ENCODE measurements around the gene NOC2L. TPM values are rescaled to one million over a fixed set of nuclear protein-coding genes. Genes with fewer than 3 reads are reported as not detected.

The NOC2L gene
- total RNA-seq, result 100 to 1,000 TPM in 1 of 2 experiments, 10 to 100 TPM in 1; 68.9 to 103 TPM

DNA sequence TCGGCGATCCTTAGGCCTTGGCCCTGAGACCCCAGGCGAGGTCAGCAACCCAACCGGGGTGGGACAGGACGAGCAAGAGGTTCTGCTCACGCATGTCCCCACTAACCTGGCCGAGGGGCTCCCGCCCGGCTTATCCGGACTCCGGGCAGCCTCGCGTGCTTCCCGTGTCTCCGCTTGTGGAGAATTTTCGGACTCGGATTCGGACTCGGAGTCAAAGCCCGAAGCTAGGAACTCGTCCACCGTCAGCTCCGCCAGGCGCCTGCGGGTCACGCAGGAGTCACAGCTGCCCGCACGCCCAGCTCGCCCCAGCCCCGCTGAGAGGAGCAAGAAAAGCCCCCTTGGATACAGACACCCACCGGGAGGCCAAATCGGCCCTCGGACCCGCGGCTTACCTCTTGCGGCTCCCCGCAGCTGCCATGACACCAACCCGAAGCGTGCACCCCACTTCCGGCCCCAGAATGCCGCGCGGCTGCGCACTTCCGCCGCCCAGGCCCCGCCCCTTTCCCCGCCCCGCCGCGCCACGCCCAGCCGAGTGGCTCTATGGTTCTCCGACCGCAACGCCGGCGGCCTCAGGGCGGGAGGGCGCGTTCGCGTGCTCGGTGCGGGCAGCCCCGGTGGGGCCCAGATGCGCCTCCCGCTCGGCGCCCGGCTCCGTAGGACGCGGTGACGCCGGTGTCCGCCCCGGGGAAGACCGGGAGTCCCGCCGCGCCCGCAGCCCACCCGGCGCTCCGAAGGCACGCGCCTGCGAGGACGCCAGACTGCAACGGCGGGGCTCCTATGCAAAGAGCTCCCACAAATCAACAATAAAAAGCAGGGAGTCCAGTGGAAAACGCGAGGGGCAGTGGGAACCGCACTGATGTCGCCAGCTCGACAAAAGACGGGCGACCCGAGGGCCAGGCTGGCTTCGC is at the start of gene NOC2L:
TSS of gene NOC2L (minus strand) at position 434 of the 908 bp plus-strand sequence. CDS start at position 418, 16 bp downstream.
- H3K36me3 Mint-ChIP-seq, result peaks cover 12% of the 10 kb centered on the region
- ATAC-seq (peak; percentile 80), DNase-seq (peak; percentile 95)
- H3K27me3 Mint-ChIP-seq, result no peaks in the 10 kb centered on the region
- H3K27ac Mint-ChIP-seq, result peak within 1 kb of the TSS; percentile 67
- H3K9me3 Mint-ChIP-seq (ENCODE audit: low read depth), result no peaks in the 10 kb centered on the region
- CTCF ChIA-PET, result interaction anchor here (1.4 to 1.9 kb wide), 5 partner anchors 16 to 55 kb away, joined by 3 to 11 read pairs (median 6); no protein-coding TSS in a partner anchor
- H3K4me3 Mint-ChIP-seq, result peak within 1 kb of the TSS; percentile 81
- H3K4me1 Mint-ChIP-seq, result peaks cover 16% of the 10 kb centered on the region

GRCh38 chr1:1006305-1007159 is 47.5 kb upstream of the NOC2L start:
- Mint-ChIP-seq H3K4me1 (peaks cover 24% of the 10 kb centered on the region), H3K36me3 (peaks cover 7% of the 10 kb centered on the region), H3K9me3 (ENCODE audit: low read depth) (peaks cover under 1% of the 10 kb centered on the region), H3K27me3 (peaks cover 42% of the 10 kb centered on the region), H3K4me3 (no peak overlapping the region), H3K27ac (no peak overlapping the region)
- ATAC-seq (no peak), DNase-seq (peak; percentile 40)
- CTCF ChIA-PET, result interaction anchor here (3.3 kb wide), 1 partner anchor 7 kb away, joined by 16 read pairs; the partner anchor contains the start of gene ISG15

DNA sequence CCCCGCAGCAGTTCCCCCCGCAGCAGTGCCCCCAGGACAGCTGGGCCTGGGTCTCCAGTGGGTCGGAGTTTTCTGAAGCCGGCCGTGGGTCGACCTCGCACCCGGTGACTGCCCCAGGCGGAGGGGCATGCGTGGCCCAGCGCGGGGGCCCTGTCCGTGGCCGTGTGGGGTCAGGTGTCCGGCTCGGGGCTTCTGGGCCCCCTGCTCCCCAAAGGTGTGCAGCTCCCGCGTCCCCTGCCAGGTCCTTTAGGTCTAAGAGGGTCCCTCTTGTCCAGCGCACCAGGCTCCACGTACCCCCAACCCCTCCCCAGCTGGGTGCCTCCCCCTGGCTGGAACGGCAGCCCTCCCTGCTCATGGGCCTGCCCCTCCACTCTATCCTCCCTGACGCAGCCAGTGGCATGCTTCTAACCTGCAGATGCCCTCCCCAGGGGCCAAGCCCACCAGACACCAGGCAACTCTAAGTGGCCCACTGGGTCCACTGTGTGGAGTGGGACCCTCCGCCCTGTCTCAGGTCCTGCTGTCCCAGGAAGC is 46.8 kb upstream of the NOC2L start:
- CTCF ChIA-PET, result interaction anchor here (1.6 to 3.3 kb wide), 2 partner anchors 8 to 58 kb away, joined by 6 to 16 read pairs; partner anchors contain the start of gene ISG15
- ATAC-seq (no peak), DNase-seq (no peak)
- H3K36me3 Mint-ChIP-seq, result peaks cover 4% of the 10 kb centered on the region
- peaks cover 24% of the 10 kb centered on the region for H3K4me1 Mint-ChIP-seq
- H3K9me3 Mint-ChIP-seq (ENCODE audit: low read depth), result no peaks in the 10 kb centered on the region
- no peak overlapping the region for H3K27ac Mint-ChIP-seq
- H3K27me3 Mint-ChIP-seq, result peaks cover 47% of the 10 kb centered on the region
- no peak overlapping the region for H3K4me3 Mint-ChIP-seq

DNA sequence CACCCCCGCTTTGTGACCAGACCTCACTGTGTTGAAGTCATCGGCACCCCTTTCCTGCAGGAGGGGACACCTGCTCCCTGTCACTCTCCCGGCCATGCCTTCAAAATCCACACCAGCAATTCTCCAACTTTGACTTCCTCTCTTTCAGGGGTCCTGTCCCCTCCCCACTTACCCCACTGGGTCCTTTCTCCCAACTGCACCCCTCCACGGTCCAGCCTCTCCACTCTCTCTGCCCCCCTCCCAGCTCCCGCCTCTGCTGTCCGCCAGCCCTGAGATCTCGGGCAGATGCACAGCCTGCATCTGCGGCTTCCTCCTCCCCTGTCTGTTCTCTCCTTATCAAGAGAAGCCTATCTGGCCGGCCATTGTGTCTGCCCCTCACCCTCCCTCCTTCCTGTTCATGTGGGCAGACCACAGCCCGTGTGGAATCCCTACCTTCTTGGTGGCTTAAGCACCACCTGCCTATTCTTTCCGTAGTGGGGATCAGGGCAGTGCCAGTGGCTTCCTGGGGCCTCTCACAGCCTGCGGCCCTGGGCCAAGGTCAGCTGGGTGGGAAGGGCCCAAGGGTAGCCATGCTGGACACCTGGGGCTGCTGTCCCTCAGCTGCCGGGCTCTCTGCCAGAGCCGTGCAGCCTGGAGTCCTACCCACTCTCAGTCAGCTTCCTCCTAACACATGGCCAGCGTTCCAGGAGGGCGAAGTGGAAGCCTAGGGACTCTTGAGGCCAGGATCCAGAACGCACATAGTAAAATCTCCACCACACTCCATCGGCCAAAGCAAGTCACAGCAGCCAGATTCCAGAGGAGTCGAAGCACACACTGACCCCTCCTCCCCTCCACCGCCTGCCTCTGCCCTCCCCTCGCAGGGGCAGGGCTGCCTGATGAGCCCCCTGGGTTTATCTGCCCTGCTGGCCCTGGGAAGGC is 46.0 kb upstream of the NOC2L start:
- peak; percentile 37 for ATAC-seq
- peaks cover 5% of the 10 kb centered on the region for H3K36me3 Mint-ChIP-seq
- peaks cover 27% of the 10 kb centered on the region for H3K4me1 Mint-ChIP-seq
- H3K27me3 Mint-ChIP-seq, result peaks cover 49% of the 10 kb centered on the region
- H3K4me3 Mint-ChIP-seq, result peak overlapping the region; percentile 38
- CTCF ChIA-PET, result interaction anchor here (0.6 to 8.7 kb wide), 4 partner anchors 8 to 63 kb away, joined by 3 to 73 read pairs (median 11); partner anchors contain the start of genes ISG15 and PERM1
- peak; percentile 73 for DNase-seq
- H3K27ac Mint-ChIP-seq, result peak overlapping the region; percentile 30
- no peaks in the 10 kb centered on the region for H3K9me3 Mint-ChIP-seq (ENCODE audit: low read depth)

DNA sequence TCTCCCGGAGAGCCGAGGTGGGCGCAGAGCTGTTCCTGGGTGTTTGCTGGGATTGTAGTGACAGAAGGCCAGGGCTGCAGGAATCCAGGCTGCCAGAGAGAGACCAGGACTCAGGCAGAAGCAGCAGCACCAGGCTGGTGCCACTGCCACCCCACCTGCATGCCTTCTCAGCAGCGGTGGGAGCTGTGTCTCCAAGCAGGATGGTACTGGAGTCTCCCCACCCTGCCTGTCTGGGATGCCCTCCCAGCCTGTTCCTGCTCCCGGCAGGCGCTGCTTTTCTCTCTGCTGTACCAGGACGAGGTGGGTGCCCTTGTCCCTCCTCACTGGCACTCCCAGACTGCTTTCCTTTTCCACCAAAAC is 45.3 kb upstream of the NOC2L start:
- Mint-ChIP-seq H3K36me3 (peaks cover 5% of the 10 kb centered on the region), H3K4me3 (no peak overlapping the region), H3K4me1 (peaks cover 27% of the 10 kb centered on the region), H3K27me3 (peaks cover 51% of the 10 kb centered on the region), H3K9me3 (ENCODE audit: low read depth) (no peaks in the 10 kb centered on the region), H3K27ac (no peak overlapping the region)
- no peak for DNase-seq
- CTCF ChIA-PET, result interaction anchor here (0.6 to 8.7 kb wide), 4 partner anchors 9 to 63 kb away, joined by 3 to 73 read pairs (median 11); partner anchors contain the start of genes ISG15 and PERM1
- no peak for ATAC-seq

GRCh38 chr1:1003618-1004419 is 44.8 kb upstream of the NOC2L start:
- Mint-ChIP-seq H3K4me1 (peaks cover 23% of the 10 kb centered on the region), H3K36me3 (peaks cover 1% of the 10 kb centered on the region)
- CTCF ChIA-PET, result interaction anchor here (1.6 to 8.7 kb wide), 4 partner anchors 10 to 60 kb away, joined by 6 to 73 read pairs (median 16); partner anchors contain the start of genes ISG15 and PERM1

GRCh38 chr1:1001057-1001783 is 42.2 kb upstream of the NOC2L start:
- no peak for ATAC-seq
- DNase-seq, result no peak
- H3K27me3 Mint-ChIP-seq, result peaks cover 43% of the 10 kb centered on the region
- peaks cover 23% of the 10 kb centered on the region for H3K4me1 Mint-ChIP-seq
- H3K36me3 Mint-ChIP-seq, result peaks cover 1% of the 10 kb centered on the region
- peak overlapping the region; percentile 54 for H3K4me3 Mint-ChIP-seq
- CTCF ChIA-PET, result interaction anchor here (0.7 to 8.7 kb wide), 15 partner anchors 9 to 250 kb away, joined by 3 to 73 read pairs (median 7); partner anchors contain the start of genes ISG15, PERM1 and PLEKHN1
- no peaks in the 10 kb centered on the region for H3K9me3 Mint-ChIP-seq (ENCODE audit: low read depth)
- H3K27ac Mint-ChIP-seq, result peak overlapping the region; percentile 75

More at GRCh38 chr1:1003618-1004419, 44.8 kb upstream of the NOC2L start:
- no peak for DNase-seq
- Mint-ChIP-seq H3K27me3 (peaks cover 46% of the 10 kb centered on the region), H3K4me3 (no peak overlapping the region), H3K27ac (no peak overlapping the region), H3K9me3 (ENCODE audit: low read depth) (no peaks in the 10 kb centered on the region)
- ATAC-seq, result no peak

GRCh38 chr1:1000357-1001056 is 41.5 kb upstream of the NOC2L start:
- peak; percentile 77 for DNase-seq
- H3K27ac Mint-ChIP-seq, result peak overlapping the region; percentile 75
- H3K9me3 Mint-ChIP-seq (ENCODE audit: low read depth), result no peaks in the 10 kb centered on the region
- peaks cover 43% of the 10 kb centered on the region for H3K27me3 Mint-ChIP-seq
- ATAC-seq, result peak; percentile 13
- peak overlapping the region; percentile 54 for H3K4me3 Mint-ChIP-seq
- peaks cover 22% of the 10 kb centered on the region for H3K4me1 Mint-ChIP-seq
- H3K36me3 Mint-ChIP-seq, result peaks cover 1% of the 10 kb centered on the region
- CTCF ChIA-PET, result interaction anchor here (0.7 to 8.7 kb wide), 8 partner anchors 10 to 63 kb away, joined by 3 to 73 read pairs (median 8); partner anchors contain the start of genes ISG15, PERM1 and PLEKHN1

GRCh38 chr1:999725-1000356 is 40.8 kb upstream of the NOC2L start, which contains the start of gene HES4:
TSS of gene HES4 (minus strand) at chr1:1000097. CDS start at chr1:999973, 124 bp downstream.
- Mint-ChIP-seq H3K4me1 (peaks cover 15% of the 10 kb centered on the region), H3K27me3 (peaks cover 48% of the 10 kb centered on the region), H3K4me3 (peak within 1 kb of the TSS; percentile 54), H3K9me3 (ENCODE audit: low read depth) (no peaks in the 10 kb centered on the region), H3K36me3 (peaks cover 1% of the 10 kb centered on the region), H3K27ac (peak within 1 kb of the TSS; percentile 75)
- CTCF ChIA-PET, result interaction anchor here (3.6 to 8.7 kb wide), 2 partner anchors 16 to 19 kb away, joined by 19 to 73 read pairs; partner anchors contain the start of gene PERM1
- peak; percentile 45 for DNase-seq
- ATAC-seq, result peak; percentile 34

All from activated CD8-positive, alpha-beta memory T cell treated with anti-CD3 and anti-CD28 coated beads, Interleukin-2, amount 10 ng/mL, durations not matched to agents 7 days and 5 days (primary cell).